ENCODE measurements around the gene ENDOD1. TPM values are rescaled to one million over a fixed set of nuclear protein-coding genes. Genes with fewer than 3 reads are reported as not detected.

ENDOD1 gene
- total and polyA plus RNA-seq, 2 donors (not counting 1 experiment from before 2014, with no cell fraction given), result 7.0 to 11.7 TPM

DNA sequence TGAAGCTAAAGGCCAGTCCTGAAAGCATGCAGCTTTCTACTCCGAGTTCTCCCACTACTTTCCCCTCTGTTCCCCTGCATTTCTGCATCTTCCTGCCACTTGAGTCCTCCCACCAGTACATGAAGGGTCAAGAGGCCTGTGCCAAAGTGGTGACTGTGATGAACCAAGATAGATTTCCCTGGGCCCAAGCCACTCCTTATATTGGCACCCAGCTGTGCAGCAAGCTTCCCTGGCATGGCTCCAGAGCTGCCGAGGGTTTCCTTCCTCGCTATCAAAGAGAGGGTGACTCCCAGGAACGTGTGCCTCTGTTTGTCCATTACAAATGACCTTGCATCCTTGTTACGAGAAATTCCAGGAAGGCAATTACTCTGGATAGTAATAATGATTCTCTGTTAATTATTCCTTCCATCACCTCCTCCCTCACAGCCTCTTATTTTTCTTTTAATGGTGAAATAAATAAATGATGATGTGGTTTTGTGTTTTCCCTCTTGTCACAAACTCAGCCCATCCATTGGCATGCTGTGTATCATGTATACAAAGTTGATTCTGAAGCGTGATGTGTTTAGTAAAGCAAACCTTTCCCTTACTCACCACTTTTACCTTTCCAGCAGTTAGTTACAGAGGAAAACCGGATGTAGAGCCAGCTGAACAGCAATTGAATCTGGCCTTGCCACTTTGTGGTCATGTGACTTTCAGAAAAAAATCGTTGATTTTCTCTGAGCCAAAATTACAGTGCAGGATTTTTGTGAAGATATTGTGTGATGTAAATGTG is 14.7 kb upstream of the ENDOD1 start:
- no peak for TF ChIP-seq EZH2 (IDR thresholded peaks at IDR 0.05; ENCODE audit: borderline replicate concordance, insufficient read depth, low read depth, low read length, poor library complexity, severe bottlenecking)
- TF ChIP-seq, protein P1, sequence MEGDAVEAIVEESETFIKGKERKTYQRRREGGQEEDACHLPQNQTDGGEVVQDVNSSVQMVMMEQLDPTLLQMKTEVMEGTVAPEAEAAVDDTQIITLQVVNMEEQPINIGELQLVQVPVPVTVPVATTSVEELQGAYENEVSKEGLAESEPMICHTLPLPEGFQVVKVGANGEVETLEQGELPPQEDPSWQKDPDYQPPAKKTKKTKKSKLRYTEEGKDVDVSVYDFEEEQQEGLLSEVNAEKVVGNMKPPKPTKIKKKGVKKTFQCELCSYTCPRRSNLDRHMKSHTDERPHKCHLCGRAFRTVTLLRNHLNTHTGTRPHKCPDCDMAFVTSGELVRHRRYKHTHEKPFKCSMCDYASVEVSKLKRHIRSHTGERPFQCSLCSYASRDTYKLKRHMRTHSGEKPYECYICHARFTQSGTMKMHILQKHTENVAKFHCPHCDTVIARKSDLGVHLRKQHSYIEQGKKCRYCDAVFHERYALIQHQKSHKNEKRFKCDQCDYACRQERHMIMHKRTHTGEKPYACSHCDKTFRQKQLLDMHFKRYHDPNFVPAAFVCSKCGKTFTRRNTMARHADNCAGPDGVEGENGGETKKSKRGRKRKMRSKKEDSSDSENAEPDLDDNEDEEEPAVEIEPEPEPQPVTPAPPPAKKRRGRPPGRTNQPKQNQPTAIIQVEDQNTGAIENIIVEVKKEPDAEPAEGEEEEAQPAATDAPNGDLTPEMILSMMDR (IDR thresholded peaks at IDR 0.05), result no peak
- peaks cover 22% of the 10 kb centered on the region for H3K79me2 ChIP-seq (ENCODE audit: control insufficient read depth, insufficient read depth, low read length)
- no peak overlapping the region for H2AFZ ChIP-seq (ENCODE audit: insufficient read depth, low read depth, low read length, poor library complexity, severe bottlenecking)
- no peak for DNase-seq
- intact Hi-C loops (cut with micrococcal nuclease), result no loop called here
- H3K4me3 ChIP-seq (ENCODE audit: control extremely low read depth in 1 of 5, extremely low read depth in 1 of 5, insufficient read depth in 1 of 5, low read depth in 2 of 5, low read length in 4 of 5), result no peak overlapping the region
- peaks cover 17% of the 10 kb centered on the region for H3K4me1 Mint-ChIP-seq
- WGBS (ENCODE audit: insufficient coverage), result 63% methylated on average over 5 of the region's 8 CpGs
- H3K9me3 ChIP-seq (ENCODE audit: control extremely low read depth in 1 of 3, control insufficient read depth in 2 of 3, insufficient read depth in 1 of 3, low read length in 2 of 3), result no peaks in the 10 kb centered on the region
- no peak overlapping the region for H3K9ac ChIP-seq (ENCODE audit: low read length)
- CTCF ChIA-PET, result interaction anchor here (1.9 to 9.3 kb wide), 2 partner anchors 8 to 64 kb away, joined by 7 to 135 read pairs; partner anchors contain the start of gene SRSF8
- H3K4me3 Mint-ChIP-seq, result no peak overlapping the region
- no peak for ATAC-seq (ENCODE audit: low read depth)
- H3K9me3 Mint-ChIP-seq (ENCODE audit: insufficient read depth), result no peaks in the 10 kb centered on the region
- POLR2A ChIA-PET, result no interaction called here
- H3K36me3 ChIP-seq (replicated peaks in 1 of 2; ENCODE audit: control extremely low read depth in 1 of 2, control insufficient read depth in 1 of 2, extremely low read depth in 1 of 2, insufficient read depth in 2 of 2, low read length in 1 of 2), result peaks cover 4 to 5% of the 10 kb centered on the region in 2 experiments
- H3K27ac ChIP-seq (ENCODE audit: low read length in 2 of 2), result no peak overlapping the region
- peaks cover 7% of the 10 kb centered on the region for H4K20me1 ChIP-seq (ENCODE audit: control insufficient read depth, insufficient read depth, low read length, poor library complexity, severe bottlenecking)
- H3K27me3 ChIP-seq (replicated peaks in 1 of 4; ENCODE audit: control extremely low read depth in 1 of 4, control insufficient read depth in 3 of 4, insufficient read depth in 4 of 4, low read length in 3 of 4), result no peaks in the 10 kb centered on the region
- no peak overlapping the region for H3K4me2 ChIP-seq (replicated peaks; ENCODE audit: low read depth, low read length, poor library complexity, severe bottlenecking)
- H3K27me3 Mint-ChIP-seq, result no peaks in the 10 kb centered on the region
- H3K4me1 ChIP-seq (ENCODE audit: control insufficient read depth in 2 of 2, insufficient read depth in 2 of 2, low read length in 2 of 2), result peaks cover 9 to 10% of the 10 kb centered on the region in 2 donors
- no peak overlapping the region for H3K27ac Mint-ChIP-seq

DNA sequence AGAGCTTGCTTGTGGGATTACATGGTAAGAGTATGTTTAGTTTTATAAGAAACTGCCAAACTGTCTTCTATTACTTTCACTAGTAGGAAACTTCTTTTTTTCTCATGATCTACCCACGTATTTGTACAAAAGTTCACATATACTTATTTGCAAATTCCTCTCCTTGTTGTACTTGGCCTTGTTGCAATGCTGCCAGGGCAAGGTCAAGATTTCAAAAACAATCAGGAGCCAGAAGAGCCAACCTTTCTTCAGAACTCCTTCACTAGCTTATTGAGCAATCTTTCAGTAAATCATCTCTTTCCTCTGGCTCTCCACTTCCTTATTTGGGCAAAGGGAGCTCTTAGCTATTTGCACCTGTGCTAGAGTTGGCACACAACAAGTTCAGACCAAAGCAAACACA is 13.2 kb upstream of the ENDOD1 start:
- no peaks in the 10 kb centered on the region for H3K27me3 ChIP-seq (replicated peaks in 1 of 4; ENCODE audit: control extremely low read depth in 1 of 4, control insufficient read depth in 3 of 4, insufficient read depth in 4 of 4, low read length in 3 of 4)
- intact Hi-C loops (cut with micrococcal nuclease), result no loop called here
- H3K27ac ChIP-seq (ENCODE audit: low read length in 2 of 2), result no peak overlapping the region
- H3K36me3 ChIP-seq (replicated peaks in 1 of 2; ENCODE audit: control extremely low read depth in 1 of 2, control insufficient read depth in 1 of 2, extremely low read depth in 1 of 2, insufficient read depth in 2 of 2, low read length in 1 of 2), result peaks cover 0 to 4% of the 10 kb centered on the region in 2 experiments
- DNase-seq, result no peak
- no peaks in the 10 kb centered on the region for H4K20me1 ChIP-seq (ENCODE audit: control insufficient read depth, insufficient read depth, low read length, poor library complexity, severe bottlenecking)
- no peaks in the 10 kb centered on the region for H3K9me3 Mint-ChIP-seq (ENCODE audit: insufficient read depth)
- H3K4me2 ChIP-seq (replicated peaks; ENCODE audit: low read depth, low read length, poor library complexity, severe bottlenecking), result no peak overlapping the region
- no peak overlapping the region for H3K4me3 Mint-ChIP-seq
- ChIA-PET CTCF (interaction anchor here (1.0 to 1.9 kb wide), 5 partner anchors 8 to 61 kb away, joined by 3 to 7 read pairs (median 3); partner anchors contain the start of gene SRSF8), POLR2A (no interaction called here)
- peaks cover 3 to 4% of the 10 kb centered on the region in 2 donors for H3K4me1 ChIP-seq (ENCODE audit: control insufficient read depth in 2 of 2, insufficient read depth in 2 of 2, low read length in 2 of 2)
- peaks cover 9% of the 10 kb centered on the region for H3K4me1 Mint-ChIP-seq
- no peak overlapping the region for H3K4me3 ChIP-seq (ENCODE audit: control extremely low read depth in 1 of 5, extremely low read depth in 1 of 5, insufficient read depth in 1 of 5, low read depth in 2 of 5, low read length in 4 of 5)
- H3K9ac ChIP-seq (ENCODE audit: low read length), result no peak overlapping the region
- no peak overlapping the region for H2AFZ ChIP-seq (ENCODE audit: insufficient read depth, low read depth, low read length, poor library complexity, severe bottlenecking)
- TF ChIP-seq EZH2 (IDR thresholded peaks at IDR 0.05; ENCODE audit: borderline replicate concordance, insufficient read depth, low read depth, low read length, poor library complexity, severe bottlenecking), result no peak
- no peaks in the 10 kb centered on the region for H3K27me3 Mint-ChIP-seq
- H3K79me2 ChIP-seq (ENCODE audit: control insufficient read depth, insufficient read depth, low read length), result peaks cover 11% of the 10 kb centered on the region
- no peaks in the 10 kb centered on the region for H3K9me3 ChIP-seq (ENCODE audit: control extremely low read depth in 1 of 3, control insufficient read depth in 2 of 3, insufficient read depth in 1 of 3, low read length in 2 of 3)
- no peak for ATAC-seq (ENCODE audit: low read depth)
- H3K27ac Mint-ChIP-seq, result no peak overlapping the region
- 8% methylated on average over 1 of the region's 1 CpG for WGBS (ENCODE audit: insufficient coverage)

Measured in B cell (primary cell).